Sigmoid colon (tissue), 3 donors: ENCODE results near the gene ADAT1.

ENCODE experiments used
- POLR2A ChIP-seq, 2 donors: fragments of 450-650 bp; IDR thresholded peaks; one replicate each; pipeline ENCODE4 v1.6.1; 2016; ENCODE audit warnings: antibody characterized with exemption in 2 of 2, mild to moderate bottlenecking in 2 of 2, moderate library complexity in 2 of 2
- TF ChIP-seq, protein P1 (sequence below), 4 experiments: fragments of 450-650 bp in 3 of 4; fragments of 200-600 bp in 1 of 4; IDR thresholded peaks; one replicate each; pipeline ENCODE4 v1.5.1; 2016 to 2019; ENCODE audit warnings: antibody characterized with exemption in 4 of 4, mild to moderate bottlenecking in 3 of 4, moderate library complexity in 2 of 4

DNA sequence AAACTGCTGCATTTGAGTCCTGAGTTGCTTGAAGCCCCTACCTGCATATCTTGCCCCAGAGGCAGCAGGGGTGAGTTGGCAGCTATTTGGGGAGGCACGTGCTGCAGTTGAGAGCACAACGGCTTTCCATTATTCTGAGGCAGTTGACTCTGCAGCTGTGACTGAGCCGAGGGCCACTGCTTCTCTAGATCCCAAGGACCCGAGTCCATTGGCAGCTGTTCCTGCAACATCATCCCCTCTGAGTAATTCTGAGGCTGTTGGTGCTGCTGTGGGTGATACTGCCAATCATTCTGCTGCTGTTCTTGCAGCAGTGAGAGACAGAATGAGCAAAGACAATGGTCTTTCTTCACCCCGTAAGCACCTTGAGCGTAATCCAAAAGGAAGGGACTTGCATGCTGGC lies 37.2 kb upstream of the ADAT1 start:
- no peak for TF ChIP-seq POLR2A (IDR thresholded peaks at IDR 0.05)
- TF ChIP-seq, protein P1, sequence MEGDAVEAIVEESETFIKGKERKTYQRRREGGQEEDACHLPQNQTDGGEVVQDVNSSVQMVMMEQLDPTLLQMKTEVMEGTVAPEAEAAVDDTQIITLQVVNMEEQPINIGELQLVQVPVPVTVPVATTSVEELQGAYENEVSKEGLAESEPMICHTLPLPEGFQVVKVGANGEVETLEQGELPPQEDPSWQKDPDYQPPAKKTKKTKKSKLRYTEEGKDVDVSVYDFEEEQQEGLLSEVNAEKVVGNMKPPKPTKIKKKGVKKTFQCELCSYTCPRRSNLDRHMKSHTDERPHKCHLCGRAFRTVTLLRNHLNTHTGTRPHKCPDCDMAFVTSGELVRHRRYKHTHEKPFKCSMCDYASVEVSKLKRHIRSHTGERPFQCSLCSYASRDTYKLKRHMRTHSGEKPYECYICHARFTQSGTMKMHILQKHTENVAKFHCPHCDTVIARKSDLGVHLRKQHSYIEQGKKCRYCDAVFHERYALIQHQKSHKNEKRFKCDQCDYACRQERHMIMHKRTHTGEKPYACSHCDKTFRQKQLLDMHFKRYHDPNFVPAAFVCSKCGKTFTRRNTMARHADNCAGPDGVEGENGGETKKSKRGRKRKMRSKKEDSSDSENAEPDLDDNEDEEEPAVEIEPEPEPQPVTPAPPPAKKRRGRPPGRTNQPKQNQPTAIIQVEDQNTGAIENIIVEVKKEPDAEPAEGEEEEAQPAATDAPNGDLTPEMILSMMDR (IDR thresholded peaks at IDR 0.05), result no peak
